IPS-18c (cell line): ENCODE measurements around the gene ST6GAL1.
"Not testable (repeated sequence)": the region's sequence is repeated elsewhere in the genome, so short reads cannot be mapped to it uniquely, and the experiment has no call there.

ENCODE experiments used
- H3K4me3 ChIP-seq: 2 replicates; pipeline ENCODE4 v1.7.0; 2013; ENCODE audit warnings: low read depth, mild to moderate bottlenecking, low read length, moderate library complexity; ENCODE audit not compliant: insufficient read depth
- H3K9me3 ChIP-seq: one replicate; pipeline ENCODE4 v1.6.1; 2013; ENCODE audit warnings: mild to moderate bottlenecking, low read length, moderate library complexity; ENCODE audit not compliant: control insufficient read depth, insufficient read depth

Gene ST6GAL1

GRCh38 chr3:186903676-186904075, 26.6 kb upstream of the ST6GAL1 start:
- not testable (repeated sequence) for H3K4me3 ChIP-seq, H3K9me3 ChIP-seq

DNA sequence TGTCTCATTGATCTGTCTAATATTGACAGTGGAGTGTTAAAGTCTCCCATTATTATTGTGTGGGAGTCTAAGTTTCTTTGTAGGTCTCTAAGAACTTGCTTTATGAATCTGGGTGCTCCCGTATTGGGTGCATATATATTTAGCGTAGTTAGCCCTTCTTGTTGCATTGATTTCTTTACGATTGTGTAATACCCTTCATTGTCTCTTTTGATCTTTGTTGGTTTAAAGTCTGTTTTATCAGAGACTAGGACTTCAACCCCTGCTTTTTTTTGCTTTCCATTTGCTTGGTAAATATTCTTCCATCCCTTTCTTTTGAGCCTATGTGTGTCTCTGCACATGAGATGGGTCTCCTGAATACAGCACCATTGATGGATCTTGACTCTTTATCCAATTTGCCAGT, 23.3 kb upstream of the ST6GAL1 start:
- not testable (repeated sequence) for H3K9me3 ChIP-seq

GRCh38 chr3:186909078-186909853, 21.1 kb upstream of the ST6GAL1 start:
- Histone ChIP-seq H3K9me3 (no peaks in the 10 kb centered on the region), H3K4me3 (no peak overlapping the region)

More for the DNA sequence above, 23.3 kb upstream of the ST6GAL1 start:
- not testable (repeated sequence) for H3K4me3 ChIP-seq

DNA sequence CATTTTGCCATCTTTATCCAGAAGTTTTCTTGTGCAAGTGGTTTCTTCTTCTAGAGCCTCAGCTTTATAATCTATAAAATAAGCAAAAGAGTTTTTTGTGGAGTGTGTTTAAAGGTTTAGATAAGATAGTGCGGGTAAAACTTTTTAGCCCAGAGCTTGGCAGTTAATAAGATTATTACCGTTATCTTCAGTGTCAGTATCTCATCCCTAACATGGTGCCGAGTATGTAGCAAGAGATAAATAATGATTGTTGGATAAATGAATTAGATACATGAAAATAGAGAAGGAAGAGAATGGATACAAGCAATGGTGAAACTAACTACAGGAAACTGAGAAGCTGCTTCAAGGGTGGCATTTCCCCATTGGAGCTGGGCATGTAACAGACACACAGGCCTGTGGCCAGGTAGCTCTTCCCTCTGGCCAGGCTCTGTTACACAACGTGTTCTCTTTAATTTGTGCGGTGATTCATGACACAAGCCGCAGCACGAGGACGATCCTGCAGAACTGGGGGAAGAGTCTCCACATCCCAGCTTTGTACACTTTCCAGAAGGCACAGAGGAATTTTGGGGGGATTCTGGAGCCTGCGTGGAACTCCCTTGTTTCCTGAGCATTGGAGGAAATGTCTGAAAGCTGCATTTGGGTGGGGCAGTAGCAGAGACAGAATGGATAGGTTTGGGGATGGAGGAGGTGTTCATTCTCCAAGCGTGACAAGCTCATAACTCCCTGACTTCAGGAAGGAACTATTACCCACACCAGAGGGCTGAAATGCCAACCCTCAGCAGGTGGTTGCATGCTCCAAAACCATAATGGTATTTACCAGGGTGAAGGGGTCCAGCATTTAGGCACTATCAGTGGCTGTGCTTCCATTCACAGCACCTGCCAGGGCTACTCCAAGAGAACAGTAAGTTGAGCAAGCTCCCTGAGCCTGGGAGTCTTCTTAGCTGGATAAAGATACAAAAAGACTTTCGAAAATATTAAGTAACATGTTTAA, 14.2 kb upstream of the ST6GAL1 start:
- Histone ChIP-seq H3K9me3 (no peaks in the 10 kb centered on the region), H3K4me3 (no peak overlapping the region)

- H3K9me3 ChIP-seq, result no peaks in the 10 kb centered on the region
- H3K4me3 ChIP-seq, result no peak overlapping the region
Measured at GRCh38 chr3:186917512-186918312, 12.6 kb upstream of the ST6GAL1 start.

- H3K9me3 ChIP-seq, result no peaks in the 10 kb centered on the region
- H3K4me3 ChIP-seq, result no peak overlapping the region
Measured at GRCh38 chr3:186920301-186920700, 10.0 kb upstream of the ST6GAL1 start.

DNA sequence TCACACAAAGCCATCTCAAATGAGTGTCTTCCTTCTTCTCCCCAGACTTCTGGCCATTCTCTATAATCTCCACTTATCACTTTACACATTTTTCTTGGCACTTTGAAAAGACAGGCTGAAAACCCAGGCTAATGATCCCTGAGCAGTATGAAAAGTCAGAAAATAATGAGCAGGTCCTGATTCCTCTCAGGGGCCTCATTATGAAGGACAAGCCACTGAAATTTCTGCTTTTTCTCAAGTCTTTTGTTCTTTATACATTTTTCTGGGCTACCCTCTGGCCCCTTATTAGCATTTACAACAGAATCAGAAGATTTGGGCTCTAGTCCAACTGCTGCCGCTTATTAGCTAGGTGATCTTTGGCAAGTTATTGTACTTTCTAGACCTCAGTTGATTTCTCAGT, 9.5 kb upstream of the ST6GAL1 start:
- Histone ChIP-seq H3K4me3 (no peak overlapping the region), H3K9me3 (no peaks in the 10 kb centered on the region)

- Histone ChIP-seq H3K4me3 (no peak overlapping the region), H3K9me3 (no peaks in the 10 kb centered on the region)
Measured at GRCh38 chr3:186921578-186921977, 8.7 kb upstream of the ST6GAL1 start.

DNA sequence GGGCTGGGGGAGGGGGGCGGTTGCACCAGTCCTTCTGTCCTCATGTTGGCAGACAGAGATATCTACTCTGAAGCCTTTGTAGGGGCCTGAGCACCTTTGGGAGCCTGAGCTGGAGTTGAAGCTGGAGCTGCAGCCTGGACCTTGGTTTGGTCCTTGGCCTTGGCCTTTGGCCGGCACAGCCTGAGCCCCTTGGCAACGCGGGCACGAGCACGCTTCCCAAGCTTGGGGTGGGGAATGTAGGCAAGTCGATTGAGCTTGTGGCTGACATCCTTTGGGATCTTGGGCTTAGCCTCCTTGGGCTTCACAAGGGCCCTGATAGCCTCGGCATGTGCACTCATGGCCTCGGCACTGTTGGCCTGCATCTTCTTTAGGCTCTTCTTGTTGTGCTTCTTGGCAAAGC, 8.1 kb upstream of the ST6GAL1 start:
- no peak overlapping the region for H3K4me3 ChIP-seq

GRCh38 chr3:186922790-186923189, 7.5 kb upstream of the ST6GAL1 start:
- H3K4me3 ChIP-seq, result no peak overlapping the region

More for the DNA sequence above, 8.1 kb upstream of the ST6GAL1 start:
- no peaks in the 10 kb centered on the region for H3K9me3 ChIP-seq

DNA sequence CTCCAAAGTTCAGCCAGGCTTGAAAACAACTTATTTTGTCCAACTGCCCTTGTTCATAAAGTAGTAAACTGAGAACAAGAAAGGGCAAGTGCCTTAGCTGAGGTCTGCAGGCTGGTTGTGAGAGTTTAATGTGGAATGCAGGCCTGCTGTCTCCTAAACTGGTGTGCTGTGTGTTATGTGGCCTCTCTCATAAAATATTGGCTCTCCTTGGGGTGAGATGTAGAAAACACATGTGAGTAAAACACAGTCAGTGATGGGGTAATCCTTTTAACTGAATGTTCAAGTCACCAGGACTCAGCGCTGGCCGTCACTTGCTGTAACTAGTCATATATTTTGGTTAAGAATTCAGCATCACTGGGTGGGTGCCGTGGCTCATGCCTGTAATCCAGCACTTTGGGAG, 7.1 kb upstream of the ST6GAL1 start:
- Histone ChIP-seq H3K9me3 (peaks cover under 1% of the 10 kb centered on the region), H3K4me3 (no peak overlapping the region)

More at GRCh38 chr3:186922790-186923189, 7.5 kb upstream of the ST6GAL1 start:
- H3K9me3 ChIP-seq, result no peaks in the 10 kb centered on the region

DNA sequence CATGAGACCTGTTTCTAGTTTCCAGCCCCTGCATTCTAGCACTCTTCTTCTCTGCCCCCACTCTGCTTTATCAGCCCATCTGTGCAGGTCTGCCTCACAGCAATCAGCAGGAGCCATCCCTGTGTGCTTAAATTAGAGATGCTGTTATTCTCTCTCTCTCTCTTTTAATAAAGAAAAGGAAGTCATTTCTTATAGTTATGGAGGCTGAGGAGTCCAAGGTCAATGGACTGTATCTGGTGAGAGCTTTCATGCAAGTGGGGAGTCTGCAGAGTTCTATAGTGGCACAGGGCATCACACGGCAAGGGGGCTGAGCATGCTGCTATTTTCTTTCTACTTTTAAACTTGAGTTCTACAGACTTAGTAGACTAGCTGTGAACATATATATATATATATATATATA, 4.5 kb upstream of the ST6GAL1 start:
- H3K9me3 ChIP-seq, result peaks cover 4% of the 10 kb centered on the region
- no peak overlapping the region for H3K4me3 ChIP-seq

GRCh38 chr3:186929186-186929585, 1.1 kb upstream of the ST6GAL1 start:
- H3K4me3 ChIP-seq, result no peak overlapping the region
- peaks cover 4% of the 10 kb centered on the region for H3K9me3 ChIP-seq

DNA sequence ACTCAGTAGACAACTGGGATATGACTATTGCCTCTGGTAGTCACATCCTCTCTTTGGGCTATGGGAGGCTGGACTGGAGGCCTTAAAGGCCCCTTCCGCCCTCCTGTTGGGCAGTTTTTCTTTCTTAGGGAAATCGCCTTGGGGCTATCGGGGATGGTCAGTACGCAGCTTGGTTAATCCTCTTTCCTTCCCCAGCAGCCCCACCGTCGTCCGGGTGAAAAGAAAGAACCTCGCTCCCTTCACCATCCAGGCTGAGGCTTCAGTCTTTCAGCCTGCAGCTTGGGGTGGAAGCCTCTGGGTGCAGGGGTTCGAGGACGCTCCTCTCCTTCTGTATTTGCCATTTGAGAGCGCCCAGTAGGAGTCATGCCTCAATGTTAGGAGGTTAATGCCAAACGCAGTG, 641 bp upstream of the ST6GAL1 start:
- Histone ChIP-seq H3K9me3 (peaks cover 4% of the 10 kb centered on the region), H3K4me3 (peak overlapping the region; percentile 92; the same call in 1 of the 2 replicates)

- H3K9me3 ChIP-seq, result peaks cover 4% of the 10 kb centered on the region
- H3K4me3 ChIP-seq, result peak overlapping the region; percentile 92
Measured at GRCh38 chr3:186930641-186931531, 560 bp downstream of the ST6GAL1 start.

DNA sequence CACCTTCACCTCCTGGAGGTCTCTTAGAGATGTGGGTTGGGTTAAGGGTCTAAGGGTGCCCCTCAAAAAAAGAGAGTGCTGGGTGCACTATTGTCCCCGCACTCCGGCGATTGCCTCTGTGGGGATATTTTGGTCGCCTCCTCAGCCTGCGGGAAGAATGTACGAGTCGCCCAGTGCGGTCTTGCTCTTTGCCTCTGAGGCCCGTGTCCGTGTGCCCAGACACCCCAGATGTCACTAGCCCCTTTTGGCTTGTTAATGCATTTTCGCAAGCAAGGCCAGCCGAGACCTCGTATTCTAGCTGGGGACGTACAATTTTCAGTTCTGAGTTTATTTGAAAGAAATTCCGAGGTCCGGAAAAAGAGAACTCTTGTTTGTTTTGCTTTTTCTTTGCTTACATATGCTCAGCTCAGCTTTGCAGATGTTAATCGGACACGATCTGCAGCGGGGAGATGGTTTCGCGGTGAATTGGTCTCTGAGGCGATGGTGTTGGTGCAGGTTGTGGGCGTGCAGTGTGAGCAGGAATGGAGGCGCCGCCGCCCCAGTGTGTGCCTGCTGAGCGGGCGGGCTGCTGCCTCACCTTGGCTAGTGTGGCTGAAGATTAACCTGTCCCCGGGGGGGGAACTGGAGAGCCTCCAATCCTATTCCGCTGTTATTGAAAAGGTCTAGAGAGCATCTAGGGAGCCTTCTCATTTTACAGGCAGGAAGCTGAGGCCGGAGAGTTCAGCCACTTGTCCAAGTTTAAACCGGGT, 1.4 kb downstream of the ST6GAL1 start:
- Histone ChIP-seq H3K9me3 (peaks cover 4% of the 10 kb centered on the region), H3K4me3 (peak overlapping the region; percentile 92)
